ENCODE results near the gene SLC5A4.

Gene SLC5A4

GRCh38 chr22:32248276-32248675 lies 6.9 kb downstream of the SLC5A4 start:
- Mint-ChIP-seq H3K36me3 (ENCODE audit: low read depth) (no peaks in the 10 kb centered on the region), H3K4me1 (ENCODE audit: low read depth) (no peaks in the 10 kb centered on the region), H3K4me3 (no peak overlapping the region), H3K27me3 (ENCODE audit: low read depth) (peaks cover 46% of the 10 kb centered on the region), H3K27ac (no peak overlapping the region), H3K9me3 (no peaks in the 10 kb centered on the region)

DNA sequence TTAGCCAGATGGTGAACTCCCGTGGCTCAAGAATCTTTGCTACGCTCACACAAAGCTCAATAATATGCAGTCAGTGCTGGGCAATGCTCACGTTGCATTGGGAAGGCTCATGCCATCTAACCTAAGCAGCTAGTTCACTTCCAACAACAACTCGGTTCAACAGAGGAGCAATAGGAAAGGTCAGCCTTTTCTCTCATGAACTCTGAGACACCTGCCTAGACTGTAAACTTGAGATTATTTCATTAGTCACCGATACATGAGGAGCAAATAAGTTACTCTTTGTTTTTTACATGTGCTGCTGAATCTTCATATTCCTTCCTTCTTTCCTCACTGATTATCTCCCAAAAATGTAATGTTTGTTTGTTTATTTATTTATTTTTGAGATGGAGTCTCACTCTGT lies 9.0 kb downstream of the SLC5A4 start:
- Mint-ChIP-seq H3K27ac (no peak overlapping the region), H3K36me3 (ENCODE audit: low read depth) (no peaks in the 10 kb centered on the region), H3K4me3 (no peak overlapping the region), H3K27me3 (ENCODE audit: low read depth) (peaks cover 36% of the 10 kb centered on the region), H3K4me1 (ENCODE audit: low read depth) (no peaks in the 10 kb centered on the region), H3K9me3 (no peaks in the 10 kb centered on the region)

- Mint-ChIP-seq H3K4me1 (ENCODE audit: low read depth) (no peaks in the 10 kb centered on the region), H3K9me3 (no peaks in the 10 kb centered on the region), H3K36me3 (ENCODE audit: low read depth) (no peaks in the 10 kb centered on the region), H3K27me3 (ENCODE audit: low read depth) (peaks cover 35% of the 10 kb centered on the region), H3K27ac (no peak overlapping the region), H3K4me3 (no peak overlapping the region)
Observed at GRCh38 chr22:32245042-32245441, 10.1 kb downstream of the SLC5A4 start.

DNA sequence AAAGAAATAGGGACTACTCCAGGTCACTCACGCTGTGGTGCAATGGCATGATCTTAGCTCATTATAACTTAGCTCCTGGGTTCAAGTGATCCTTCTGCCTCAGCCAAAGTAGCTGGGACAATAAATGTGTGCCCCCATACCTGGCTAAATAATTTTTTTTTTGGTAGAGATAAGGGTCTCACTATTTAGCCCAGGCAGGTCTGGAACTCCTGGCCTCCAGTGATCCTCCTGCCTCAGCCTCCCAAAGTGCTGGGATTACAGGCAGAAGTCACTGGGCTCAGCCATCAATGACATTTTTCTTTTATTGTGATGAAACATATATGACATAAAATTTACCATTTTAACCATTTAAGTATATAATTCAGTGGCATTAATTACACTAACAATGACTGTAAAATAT lies 10.6 kb downstream of the SLC5A4 start:
- Mint-ChIP-seq H3K4me3 (no peak overlapping the region), H3K36me3 (ENCODE audit: low read depth) (no peaks in the 10 kb centered on the region), H3K9me3 (no peaks in the 10 kb centered on the region), H3K27ac (no peak overlapping the region), H3K4me1 (ENCODE audit: low read depth) (no peaks in the 10 kb centered on the region), H3K27me3 (ENCODE audit: low read depth) (peaks cover 30% of the 10 kb centered on the region)

- no peak overlapping the region for H3K27ac Mint-ChIP-seq
- no peaks in the 10 kb centered on the region for H3K4me1 Mint-ChIP-seq (ENCODE audit: low read depth)
- no peaks in the 10 kb centered on the region for H3K9me3 Mint-ChIP-seq
- no peak overlapping the region for H3K4me3 Mint-ChIP-seq
- H3K36me3 Mint-ChIP-seq (ENCODE audit: low read depth) = no peaks in the 10 kb centered on the region
- H3K27me3 Mint-ChIP-seq (ENCODE audit: low read depth) = peaks cover 13% of the 10 kb centered on the region
Observed at GRCh38 chr22:32240461-32240860, 14.7 kb downstream of the SLC5A4 start.

- no peaks in the 10 kb centered on the region for H3K4me1 Mint-ChIP-seq (ENCODE audit: low read depth)
- H3K36me3 Mint-ChIP-seq (ENCODE audit: low read depth) = no peaks in the 10 kb centered on the region
- peaks cover 17% of the 10 kb centered on the region for H3K27me3 Mint-ChIP-seq (ENCODE audit: low read depth)
- H3K4me3 Mint-ChIP-seq = no peak overlapping the region
- no peak overlapping the region for H3K27ac Mint-ChIP-seq
- no peaks in the 10 kb centered on the region for H3K9me3 Mint-ChIP-seq
Observed at GRCh38 chr22:32237906-32238305, 17.2 kb downstream of the SLC5A4 start.

DNA sequence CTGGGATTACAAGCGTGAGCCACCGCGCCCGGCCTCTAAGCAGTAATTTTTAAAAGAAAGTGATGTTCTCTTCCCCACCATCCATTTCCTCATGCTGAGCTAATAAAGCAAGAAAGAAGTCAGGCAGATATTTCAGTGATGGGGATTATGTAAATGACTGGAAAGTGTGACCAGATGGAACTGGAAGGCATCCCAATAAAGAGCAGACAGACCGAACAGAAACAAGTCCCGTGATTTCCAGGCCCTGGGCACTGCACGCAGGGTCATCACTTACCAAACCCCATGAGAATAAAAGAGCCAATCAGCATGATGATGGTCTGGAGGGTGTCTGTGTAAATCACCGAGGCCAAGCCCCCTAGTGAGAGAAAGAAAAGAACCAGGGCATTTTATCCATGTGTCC lies 18.2 kb downstream of the SLC5A4 start:
- Mint-ChIP-seq H3K27ac (no peak overlapping the region), H3K36me3 (ENCODE audit: low read depth) (no peaks in the 10 kb centered on the region), H3K9me3 (no peaks in the 10 kb centered on the region), H3K4me1 (ENCODE audit: low read depth) (no peaks in the 10 kb centered on the region), H3K27me3 (ENCODE audit: low read depth) (peaks cover 20% of the 10 kb centered on the region), H3K4me3 (no peak overlapping the region)

DNA sequence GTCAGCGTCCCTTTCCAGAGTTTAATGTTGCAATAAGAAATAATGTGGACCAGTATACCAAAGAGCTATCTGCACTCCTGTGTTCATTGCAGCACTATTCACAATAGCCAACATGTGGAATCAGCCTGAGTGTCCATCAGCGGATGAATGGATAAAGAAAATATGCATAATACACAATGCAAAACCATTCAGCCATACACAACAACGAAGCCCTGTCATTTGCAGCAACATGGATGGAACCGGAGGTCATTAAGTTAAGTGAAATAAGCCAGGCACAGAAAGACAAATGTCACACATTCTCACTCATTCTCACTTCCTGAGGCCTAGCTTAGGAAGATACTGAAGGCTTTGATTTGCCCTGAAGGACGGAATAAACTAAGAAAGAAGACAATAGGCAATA lies 22.1 kb downstream of the SLC5A4 start:
- H3K27ac Mint-ChIP-seq = no peak overlapping the region
- H3K27me3 Mint-ChIP-seq (ENCODE audit: low read depth) = peaks cover 18% of the 10 kb centered on the region
- H3K4me3 Mint-ChIP-seq = no peak overlapping the region
- H3K36me3 Mint-ChIP-seq (ENCODE audit: low read depth) = no peaks in the 10 kb centered on the region
- H3K4me1 Mint-ChIP-seq (ENCODE audit: low read depth) = no peaks in the 10 kb centered on the region
- no peaks in the 10 kb centered on the region for H3K9me3 Mint-ChIP-seq

DNA sequence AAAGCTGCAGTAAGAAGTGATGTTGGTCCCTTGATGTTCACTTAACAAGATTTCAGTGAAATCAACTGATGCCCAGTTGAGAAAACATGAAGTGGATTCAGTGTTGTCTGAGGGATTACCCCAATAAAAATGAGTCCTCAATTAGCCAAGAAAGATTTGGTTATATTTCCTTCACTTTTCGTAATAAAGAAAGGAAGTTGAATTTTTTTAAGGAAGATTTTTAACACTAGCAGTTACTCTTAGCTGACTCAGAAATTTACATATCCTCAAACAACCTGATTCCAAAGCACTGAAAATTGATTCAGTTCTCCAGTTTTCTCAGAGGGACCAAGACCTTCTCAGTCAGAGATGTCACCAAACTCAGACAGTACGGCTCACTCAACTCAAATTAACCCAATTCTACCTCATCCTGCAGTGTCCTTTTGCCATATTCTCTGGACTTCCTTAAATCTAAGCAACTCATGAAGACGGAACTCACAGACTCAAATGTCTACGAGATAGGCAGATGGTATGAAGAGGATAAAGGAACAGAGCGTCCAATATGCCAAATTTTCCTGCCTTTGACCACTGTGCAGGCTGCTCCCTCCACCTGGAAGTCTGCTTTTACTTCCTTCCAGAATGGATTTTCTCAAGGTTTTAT lies 22.8 kb downstream of the SLC5A4 start:
- H3K9me3 Mint-ChIP-seq = no peaks in the 10 kb centered on the region
- no peaks in the 10 kb centered on the region for H3K4me1 Mint-ChIP-seq (ENCODE audit: low read depth)
- no peaks in the 10 kb centered on the region for H3K36me3 Mint-ChIP-seq (ENCODE audit: low read depth)
- H3K27ac Mint-ChIP-seq = no peak overlapping the region
- H3K4me3 Mint-ChIP-seq = no peak overlapping the region
- peaks cover 18% of the 10 kb centered on the region for H3K27me3 Mint-ChIP-seq (ENCODE audit: low read depth)

GRCh38 chr22:32226326-32227104 lies 28.6 kb downstream of the SLC5A4 start:
- Mint-ChIP-seq H3K4me3 (no peak overlapping the region), H3K9me3 (no peaks in the 10 kb centered on the region), H3K27ac (no peak overlapping the region), H3K27me3 (ENCODE audit: low read depth) (peaks cover 35% of the 10 kb centered on the region), H3K4me1 (ENCODE audit: low read depth) (no peaks in the 10 kb centered on the region), H3K36me3 (ENCODE audit: low read depth) (no peaks in the 10 kb centered on the region)

DNA sequence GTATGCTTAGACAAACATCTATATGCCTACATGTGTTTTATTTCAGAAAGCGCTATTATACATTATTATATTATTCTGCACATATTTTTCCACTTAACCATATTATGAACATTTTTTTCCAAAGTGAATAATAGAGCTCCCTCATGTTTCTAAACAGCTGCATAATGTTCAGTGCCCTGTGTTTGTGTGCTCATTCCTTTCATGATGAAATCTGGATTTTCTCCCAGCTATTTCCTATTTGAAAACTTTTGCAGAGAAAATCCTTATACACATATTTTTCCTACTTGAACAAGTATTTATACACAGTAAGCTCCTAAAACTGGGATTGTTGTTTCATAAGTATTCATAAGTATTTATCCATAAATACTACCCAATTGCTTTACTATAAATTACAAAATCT lies 32.2 kb downstream of the SLC5A4 start:
- peaks cover 37% of the 10 kb centered on the region for H3K27me3 Mint-ChIP-seq (ENCODE audit: low read depth)
- no peaks in the 10 kb centered on the region for H3K4me1 Mint-ChIP-seq (ENCODE audit: low read depth)
- no peak overlapping the region for H3K27ac Mint-ChIP-seq
- no peaks in the 10 kb centered on the region for H3K36me3 Mint-ChIP-seq (ENCODE audit: low read depth)
- H3K4me3 Mint-ChIP-seq = no peak overlapping the region
- H3K9me3 Mint-ChIP-seq = no peaks in the 10 kb centered on the region

DNA sequence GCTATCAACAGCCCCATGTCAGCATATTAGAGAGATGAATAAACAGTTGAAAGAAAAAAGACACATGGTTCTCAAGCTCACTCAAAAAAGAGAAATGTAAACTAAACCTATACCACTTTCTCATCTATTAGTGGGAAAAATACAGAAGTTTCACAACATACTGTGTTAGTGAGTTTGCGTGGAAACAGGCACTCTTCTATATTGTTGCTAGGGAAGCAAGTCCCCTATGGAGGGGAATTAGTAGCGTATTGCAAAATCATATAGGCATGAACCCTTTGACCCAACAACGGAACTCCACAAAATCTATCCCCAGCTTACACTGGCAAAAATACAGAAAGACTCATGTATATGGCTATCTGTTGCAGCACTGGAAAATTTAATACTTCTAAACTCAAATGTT lies 36.1 kb downstream of the SLC5A4 start:
- Mint-ChIP-seq H3K36me3 (ENCODE audit: low read depth) (no peaks in the 10 kb centered on the region), H3K4me3 (no peak overlapping the region), H3K9me3 (no peaks in the 10 kb centered on the region), H3K27me3 (ENCODE audit: low read depth) (peaks cover 44% of the 10 kb centered on the region), H3K4me1 (ENCODE audit: low read depth) (no peaks in the 10 kb centered on the region), H3K27ac (no peak overlapping the region)

DNA sequence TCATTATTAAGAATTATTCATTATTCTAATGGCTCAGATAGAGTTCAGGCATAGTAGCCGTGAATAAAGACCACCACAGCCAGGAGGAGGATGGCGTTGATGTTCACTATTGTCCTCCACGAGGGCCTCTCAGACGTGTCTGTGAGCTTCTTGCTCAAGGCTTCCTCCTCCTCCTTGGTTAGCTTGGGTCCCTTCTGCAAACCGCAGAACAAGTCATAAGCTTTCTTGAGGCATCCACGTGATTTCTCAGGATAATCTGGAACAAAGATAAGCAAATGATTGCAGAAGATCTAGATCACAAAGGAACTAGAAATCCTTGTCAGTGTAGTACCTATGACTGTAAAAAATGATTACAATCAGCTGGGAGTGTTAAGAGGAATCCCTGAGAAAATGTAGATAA lies 36.7 kb downstream of the SLC5A4 start:
- Mint-ChIP-seq H3K36me3 (ENCODE audit: low read depth) (no peaks in the 10 kb centered on the region), H3K4me3 (no peak overlapping the region), H3K27ac (no peak overlapping the region), H3K4me1 (ENCODE audit: low read depth) (no peaks in the 10 kb centered on the region), H3K27me3 (ENCODE audit: low read depth) (peaks cover 41% of the 10 kb centered on the region), H3K9me3 (no peaks in the 10 kb centered on the region)

- Mint-ChIP-seq H3K27ac (no peak overlapping the region), H3K27me3 (ENCODE audit: low read depth) (peaks cover 38% of the 10 kb centered on the region), H3K4me3 (no peak overlapping the region), H3K9me3 (no peaks in the 10 kb centered on the region), H3K36me3 (ENCODE audit: low read depth) (no peaks in the 10 kb centered on the region), H3K4me1 (ENCODE audit: low read depth) (no peaks in the 10 kb centered on the region)
Observed at GRCh38 chr22:32217465-32217864, 37.7 kb downstream of the SLC5A4 start.

DNA sequence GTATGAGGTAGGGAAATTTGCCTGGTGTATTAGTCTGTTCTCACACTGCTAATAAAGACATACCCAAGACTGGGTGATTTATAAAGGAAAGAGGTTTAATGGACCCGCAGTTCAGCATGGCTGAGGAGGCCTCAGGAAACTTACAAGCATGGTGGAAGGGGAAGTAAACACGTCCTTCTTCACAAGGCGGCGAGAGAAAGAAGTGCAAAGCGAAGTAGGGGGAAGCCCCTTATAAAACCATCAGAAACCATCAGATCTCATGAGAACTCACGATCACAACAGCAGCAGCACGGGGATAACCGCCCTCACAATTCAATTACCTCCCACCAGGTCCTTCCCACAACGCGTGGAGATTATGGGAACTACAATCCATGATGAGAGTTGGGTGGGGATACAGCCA lies 38.2 kb downstream of the SLC5A4 start:
- no peaks in the 10 kb centered on the region for H3K4me1 Mint-ChIP-seq (ENCODE audit: low read depth)
- H3K27ac Mint-ChIP-seq = no peak overlapping the region
- H3K9me3 Mint-ChIP-seq = no peaks in the 10 kb centered on the region
- no peak overlapping the region for H3K4me3 Mint-ChIP-seq
- H3K27me3 Mint-ChIP-seq (ENCODE audit: low read depth) = peaks cover 34% of the 10 kb centered on the region
- no peaks in the 10 kb centered on the region for H3K36me3 Mint-ChIP-seq (ENCODE audit: low read depth)

All from T-helper 1 cell treated with Interleukin-12 subunit alpha and Interleukin-12 subunit beta and Interleukin-4 antibody, amounts not matched to agents 30 μg/mL and 1 μg/mL, for 36 hours (primary cell).